ENCODE data around the gene PACRG. TPM values are rescaled to one million over a fixed set of nuclear protein-coding genes. Genes with fewer than 3 reads are reported as not detected.

The PACRG gene
- total and polyA plus RNA-seq, 2 of the 8 experiments (the other 6 are each of a cell fraction or from before 2014, with no cell fraction given), result 0.44 to 0.54 TPM

GRCh38 chr6:163320804-163321203 is 593.0 kb downstream of the PACRG start (continued):
- TF ChIP-seq PHF8 (conservative IDR thresholded peaks at IDR 0.05; ENCODE audit: low read depth, low read length), result no peak
- TF ChIP-seq POU5F1 (IDR thresholded peaks at IDR 0.05; ENCODE audit: low read depth, low read length), result no peak
- no peak for TF ChIP-seq KDM1A (IDR thresholded peaks at IDR 0.05; ENCODE audit: borderline replicate concordance, low read length)
